Motor neuron (in vitro differentiated cells): Measurements from ENCODE around the gene ARID4B. TPM values are rescaled to one million over a fixed set of nuclear protein-coding genes. Genes with fewer than 3 reads are reported as not detected.

ENCODE experiments used
- ATAC-seq, 8 experiments: fragments of 200-7000 bp; cut with Tn5 transposase; replicated peaks in 6 of 8; 2 replicates each; pipeline ENCODE4 v1.8.0; 2021; ENCODE audit warnings: mild to moderate bottlenecking in 8 of 8, moderate library complexity in 8 of 8
- H3K27ac ChIP-seq, 2 donors: fragments of 250-450 bp; sonication (Bioruptor Pico); 2 replicates each; pipeline ENCODE4 v1.9.0; 2021; ENCODE audit warnings: antibody characterized with exemption in 2 of 2, mild to moderate bottlenecking in 2 of 2, moderate library complexity in 1 of 2
- H3K4me1 ChIP-seq, 2 donors: fragments of 250-450 bp; sonication (Bioruptor Pico); replicated peaks in 1 of 2; 2 replicates each; pipeline ENCODE4 v1.6.1; 2021; ENCODE audit warnings: antibody characterized with exemption in 2 of 2, mild to moderate bottlenecking in 2 of 2, moderate library complexity in 1 of 2
- H3K4me3 ChIP-seq, 5 donors: fragments of 250-450 bp; sonication (Bioruptor Pico); 2 replicates each; pipeline ENCODE4 v1.9.0; 2021; ENCODE audit warnings: antibody characterized with exemption in 5 of 5, mild to moderate bottlenecking in 5 of 5, moderate library complexity in 4 of 5
- WGBS, 10 experiments: fragments of 450-650 bp; shearing (Covaris generic); methylation state at CpG; one replicate each; pipeline ENCODE4 v1.0.0; 2022; 5-methylcytosine and 5-hydroxymethylcytosine counted together
- in situ Hi-C, 9 experiments: fragments of 400-800 bp; cut with MboI; loops; one replicate each; pipeline ENCODE4 v1.15.0; 2021; ENCODE audit warnings: low sequenced_read_pairs in 9 of 9, low pct_unique_long_range_greater_than_20kb in 2 of 9; ENCODE audit not compliant: unreplicated experiment in 9 of 9
- total RNA-seq, 8 experiments: library from RNA; unstranded; fragments of 300-600 nt; gene quantifications; 2 replicates each; pipeline versions ENCODE4 v1.2.3 to v1.2.4, GENCODE V29; 2022

The ARID4B gene
- total RNA-seq, 8 experiments from 2014 or later, result 25.5 to 71.7 (median 53.6) TPM

DNA sequence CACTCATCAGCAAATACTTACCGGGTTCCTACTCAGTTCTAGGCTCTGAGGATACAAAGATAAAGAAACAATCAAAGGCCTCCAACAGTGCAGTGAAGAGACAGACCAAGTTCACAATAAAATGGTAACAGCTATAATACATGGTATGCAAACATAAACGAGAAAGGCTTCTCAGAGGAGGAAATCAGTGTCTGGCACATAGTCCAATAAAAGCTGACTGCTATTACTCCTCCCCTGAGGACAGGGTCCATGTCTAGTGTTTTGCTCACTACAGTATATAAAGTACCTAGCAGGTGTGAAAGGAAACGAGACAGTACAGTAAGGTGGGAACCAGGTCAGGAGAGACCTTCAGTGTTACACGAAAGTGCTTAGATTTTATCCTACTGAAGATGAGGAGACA lies 171.2 kb downstream of the ARID4B start:
- no peak for ATAC-seq
- in situ Hi-C loops, result no loop called here
- no peak overlapping the region for H3K27ac ChIP-seq
- H3K4me3 ChIP-seq, result no peak overlapping the region
- 72 to 100% (median 89%) methylated on average over 2 to 4 of the region's 4 CpGs; no CpG with 5 or more reads in 1 of the 10 experiments for WGBS, 10 experiments
- peaks cover 4 to 9% of the 10 kb centered on the region in 2 donors for H3K4me1 ChIP-seq

DNA sequence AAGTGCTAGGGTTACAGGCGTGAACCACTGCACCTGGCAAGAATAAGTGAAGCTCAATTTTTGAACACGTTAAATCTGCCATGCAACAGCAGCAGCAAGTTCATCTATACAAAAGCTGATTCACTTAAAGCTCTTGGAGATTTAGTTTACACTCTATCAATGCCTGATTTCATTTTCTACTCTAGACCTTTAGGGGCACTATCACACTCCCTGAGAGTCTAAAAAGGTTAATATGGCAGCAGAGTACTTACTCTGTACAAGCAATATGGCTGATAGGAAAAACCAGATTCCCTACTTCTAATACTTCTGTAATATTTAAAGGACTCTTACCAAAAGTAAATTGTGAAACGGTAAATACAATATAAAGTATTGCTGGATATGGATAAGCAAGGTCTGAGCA lies 171.7 kb downstream of the ARID4B start:
- in situ Hi-C loops, result no loop called here
- Histone ChIP-seq H3K27ac (no peak overlapping the region), H3K4me3 (no peak overlapping the region), H3K4me1 (peaks cover 3 to 9% of the 10 kb centered on the region in 2 donors)
- ATAC-seq, result no peak
- 93 to 100% (median 100%) methylated on average over 1 to 3 of the region's 3 CpGs for WGBS, 10 experiments

DNA sequence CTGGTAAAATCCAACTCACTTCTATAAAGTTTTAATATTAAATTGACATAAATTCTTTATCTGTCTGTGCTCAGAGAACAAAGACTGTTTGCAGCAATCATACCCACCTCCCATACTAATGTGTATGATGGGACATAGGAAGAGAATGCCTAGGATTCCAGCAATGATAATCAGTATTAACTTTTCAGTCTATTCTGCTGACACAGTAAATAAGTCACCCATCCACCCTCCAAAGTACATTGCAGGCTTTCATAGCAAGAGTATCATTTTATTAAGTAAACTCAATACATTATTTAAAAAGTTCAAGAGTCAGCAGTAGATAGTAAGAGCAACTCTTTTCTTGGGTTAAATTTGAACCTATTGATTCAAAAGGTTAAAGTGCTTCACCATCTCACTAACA lies 175.7 kb downstream of the ARID4B start:
- Histone ChIP-seq H3K27ac (no peak overlapping the region), H3K4me1 (no peaks in the 10 kb centered on the region), H3K4me3 (no peak overlapping the region)
- no peak for ATAC-seq
- in situ Hi-C loops, result no loop called here

DNA sequence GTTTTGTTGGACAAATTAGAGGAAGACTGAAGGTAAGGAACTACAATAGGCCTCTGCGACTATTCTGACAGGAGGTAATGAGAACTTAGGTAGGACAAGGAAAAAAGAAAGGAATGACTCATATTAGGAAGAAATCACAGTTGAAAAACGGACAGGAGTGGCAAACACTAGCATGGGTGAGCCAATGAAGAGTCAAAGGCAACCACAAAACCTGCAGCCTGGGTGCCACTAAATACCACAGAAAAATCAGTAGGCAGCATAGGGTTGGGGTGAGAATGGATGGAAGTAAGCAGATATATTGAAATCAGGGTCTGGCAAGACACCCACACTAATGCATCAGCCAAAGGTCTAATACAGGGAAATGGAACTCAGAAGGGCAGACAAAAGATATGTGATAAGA lies 176.9 kb downstream of the ARID4B start:
- no peak overlapping the region for H3K4me3 ChIP-seq
- H3K4me1 ChIP-seq, result no peaks in the 10 kb centered on the region
- WGBS, 10 experiments, result 80 to 100% (median 100%) methylated on average over 1 to 2 of the region's 2 CpGs; no CpG with 5 or more reads in 1 of the 10 experiments
- H3K27ac ChIP-seq, result no peak overlapping the region
- ATAC-seq, result no peak
- in situ Hi-C loops, result no loop called here

- WGBS, 10 experiments, result 67 to 100% (median 96%) methylated on average over 1 to 9 of the region's 9 CpGs; no CpG with 5 or more reads in 2 of the 10 experiments
- Histone ChIP-seq H3K27ac (no peak overlapping the region), H3K4me3 (no peak overlapping the region), H3K4me1 (no peaks in the 10 kb centered on the region)
- no peak for ATAC-seq
- in situ Hi-C loops, result no loop called here
These were observed 178.2 kb downstream of the ARID4B start for GRCh38 chr1:235149824-235150223.

DNA sequence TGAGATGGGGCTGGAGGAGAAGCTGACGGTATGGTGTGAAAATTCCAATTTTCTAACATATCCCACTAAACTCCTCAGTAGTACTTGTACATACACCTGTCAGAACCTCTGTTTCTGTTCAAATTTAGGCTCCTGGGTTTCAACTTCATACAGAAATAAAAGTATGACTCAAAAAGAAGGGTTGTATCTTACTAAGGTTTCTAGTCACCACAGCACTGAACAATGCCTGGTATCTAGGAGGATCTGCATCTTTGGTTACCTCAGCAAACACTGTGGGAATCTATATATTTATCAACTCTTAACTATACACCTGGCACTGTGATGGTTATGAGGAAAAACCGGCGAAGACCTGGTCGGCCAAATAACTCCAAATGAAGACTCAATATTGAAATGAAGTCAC lies 180.7 kb downstream of the ARID4B start:
- ATAC-seq, result no peak
- WGBS, 10 experiments, result 79 to 100% (median 97%) methylated on average over 1 to 4 of the region's 4 CpGs; no CpG with 5 or more reads in 1 of the 10 experiments

GRCh38 chr1:235145639-235146038 lies 182.3 kb downstream of the ARID4B start:
- Histone ChIP-seq H3K4me3 (no peak overlapping the region), H3K4me1 (no peaks in the 10 kb centered on the region), H3K27ac (no peak overlapping the region)
- 86 to 100% (median 98%) methylated on average over 1 to 6 of the region's 6 CpGs; no CpG with 5 or more reads in 1 of the 10 experiments for WGBS, 10 experiments
- in situ Hi-C loops, result no loop called here
- ATAC-seq, result no peak

More for the DNA sequence above, 180.7 kb downstream of the ARID4B start:
- Histone ChIP-seq H3K27ac (no peak overlapping the region), H3K4me3 (no peak overlapping the region), H3K4me1 (no peaks in the 10 kb centered on the region)
- in situ Hi-C loops, result no loop called here

DNA sequence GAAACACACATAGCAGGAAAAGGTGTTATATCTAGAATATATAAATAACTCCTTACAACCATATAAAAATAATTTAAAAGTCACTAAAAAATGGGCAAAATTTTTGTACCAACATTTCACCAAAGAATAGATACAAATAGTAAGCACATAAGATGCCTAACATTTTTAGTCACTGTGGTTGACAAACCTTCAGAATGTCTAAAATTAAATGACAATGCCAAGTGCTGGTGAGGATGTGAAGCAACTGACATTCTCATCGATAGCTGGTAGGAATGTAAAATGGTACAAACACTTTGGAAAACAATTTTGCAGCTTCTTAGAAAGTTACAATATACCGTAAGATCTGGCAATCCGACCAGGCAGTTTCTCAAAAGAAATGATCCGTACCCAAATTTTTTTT lies 185.0 kb downstream of the ARID4B start:
- no peak overlapping the region for H3K27ac ChIP-seq
- peaks cover 12 to 13% of the 10 kb centered on the region in 2 donors for H3K4me1 ChIP-seq
- no peak overlapping the region for H3K4me3 ChIP-seq
- 75 to 100% (median 96%) methylated on average over 2 to 4 of the region's 4 CpGs; no CpG with 5 or more reads in 1 of the 10 experiments for WGBS, 10 experiments
- in situ Hi-C loops, result no loop called here
- no peak for ATAC-seq

DNA sequence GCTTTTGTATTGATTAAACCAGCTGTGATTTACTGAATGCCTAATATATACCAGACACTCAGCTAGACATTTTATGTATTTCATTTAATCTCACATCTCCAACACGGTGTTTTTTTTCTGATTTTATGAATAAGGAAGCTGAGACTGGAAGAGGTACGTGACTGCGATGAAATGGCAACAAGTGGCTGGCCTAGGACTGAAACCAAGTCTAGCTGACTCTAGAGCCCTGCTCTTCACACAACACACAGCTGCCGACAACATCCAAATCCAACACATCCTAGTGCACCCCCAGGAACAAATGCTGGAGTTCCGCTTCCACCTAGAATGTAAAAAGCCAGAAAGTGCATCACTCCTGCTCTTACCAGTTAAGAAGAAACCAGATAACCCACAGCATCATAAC lies 188.7 kb downstream of the ARID4B start:
- peak overlapping the region in 1 of 2 donors; percentile 24 for H3K27ac ChIP-seq
- no peak overlapping the region for H3K4me3 ChIP-seq
- 75 to 100% (median 96%) methylated on average over 1 to 5 of the region's 5 CpGs; no CpG with 5 or more reads in 1 of the 10 experiments for WGBS, 10 experiments
- in situ Hi-C loops, result no loop called here
- H3K4me1 ChIP-seq, result peaks cover 12 to 13% of the 10 kb centered on the region in 2 donors
- ATAC-seq, result no peak

DNA sequence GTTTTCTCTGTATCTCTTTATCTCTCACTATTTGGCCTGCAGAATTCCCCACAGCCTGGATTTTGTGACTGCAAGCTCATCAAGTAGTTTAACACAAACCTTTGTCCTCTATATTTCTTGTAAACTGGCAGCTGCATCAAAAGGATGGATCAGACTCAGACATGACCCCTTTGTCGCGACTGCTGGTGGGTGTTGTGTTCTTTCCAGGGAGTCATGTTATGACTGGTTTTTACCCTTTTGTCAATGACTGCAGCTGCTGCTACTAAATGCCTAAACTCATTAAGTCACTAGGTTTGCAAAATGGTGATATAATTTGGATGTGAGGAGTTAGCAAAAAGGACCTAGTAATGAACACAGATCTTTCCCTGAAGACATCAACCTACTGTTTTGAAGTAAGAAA lies 189.2 kb downstream of the ARID4B start:
- 57 to 93% (median 71%) methylated on average over 2 of the region's 2 CpGs; no CpG with 5 or more reads in 5 of the 10 experiments for WGBS, 10 experiments
- ATAC-seq, result peak in 5 of 8 experiments; percentile 19 to 44 (median 36)
- in situ Hi-C loops, result no loop called here
- Histone ChIP-seq H3K4me3 (no peak overlapping the region), H3K27ac (no peak overlapping the region), H3K4me1 (peaks cover 12 to 13% of the 10 kb centered on the region in 2 donors)

DNA sequence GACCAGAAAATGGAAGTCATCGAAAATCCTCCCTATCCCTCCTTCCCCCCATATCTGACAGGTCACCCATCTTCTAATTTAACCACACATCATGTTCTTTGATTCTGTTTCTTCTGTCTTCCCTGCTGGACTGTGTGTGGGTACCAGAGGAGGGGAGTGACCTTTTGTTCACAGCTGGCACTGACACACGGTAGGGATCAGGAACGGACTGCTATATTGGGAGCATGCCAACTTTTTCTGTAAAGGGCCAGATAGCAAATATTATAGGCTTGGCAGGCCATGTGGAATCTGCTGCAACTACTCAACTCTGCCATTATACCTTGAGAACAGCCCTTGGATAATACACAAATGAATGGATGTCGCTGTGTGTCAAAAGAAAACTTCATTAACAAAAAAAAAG lies 191.9 kb downstream of the ARID4B start:
- WGBS, 10 experiments, result 20 to 100% (median 75%) methylated on average over 1 to 4 of the region's 4 CpGs
- in situ Hi-C loops, result no loop called here
- H3K27ac ChIP-seq, result no peak overlapping the region
- no peak overlapping the region for H3K4me3 ChIP-seq
- H3K4me1 ChIP-seq, result peaks cover 12 to 13% of the 10 kb centered on the region in 2 donors
- ATAC-seq, result no peak

GRCh38 chr1:235134171-235134570 lies 193.8 kb downstream of the ARID4B start:
- in situ Hi-C loops, result no loop called here
- WGBS, 10 experiments, result 91 to 97% (median 97%) methylated on average over 3 to 12 of the region's 12 CpGs; no CpG with 5 or more reads in 1 of the 10 experiments
- no peak for ATAC-seq
- Histone ChIP-seq H3K4me3 (no peak overlapping the region), H3K4me1 (peaks cover 9 to 13% of the 10 kb centered on the region in 2 donors), H3K27ac (no peak overlapping the region)

GRCh38 chr1:235133086-235133485 lies 194.9 kb downstream of the ARID4B start:
- Histone ChIP-seq H3K27ac (no peak overlapping the region), H3K4me3 (no peak overlapping the region), H3K4me1 (peaks cover 0 to 8% of the 10 kb centered on the region in 2 donors)
- in situ Hi-C loops, result no loop called here
- 77 to 100% (median 96%) methylated on average over 1 to 3 of the region's 3 CpGs; no CpG with 5 or more reads in 3 of the 10 experiments for WGBS, 10 experiments
- no peak for ATAC-seq

- Histone ChIP-seq H3K27ac (no peak overlapping the region), H3K4me3 (no peak overlapping the region), H3K4me1 (peaks cover 0 to 10% of the 10 kb centered on the region in 2 donors)
- 40 to 100% (median 88%) methylated on average over 1 to 6 of the region's 6 CpGs for WGBS, 10 experiments
- in situ Hi-C loops, result no loop called here
- no peak for ATAC-seq
These were observed 196.0 kb downstream of the ARID4B start for GRCh38 chr1:235131961-235132360.
